ENCODE results near the gene NFATC2IP. TPM values are rescaled to one million over a fixed set of nuclear protein-coding genes. Genes with fewer than 3 reads are reported as not detected.

Gene NFATC2IP
- total and polyA plus RNA-seq, 2 of the 13 experiments (the other 11 are each of a cell fraction or from before 2014, with no cell fraction given) = 32.1 to 48.5 TPM

DNA sequence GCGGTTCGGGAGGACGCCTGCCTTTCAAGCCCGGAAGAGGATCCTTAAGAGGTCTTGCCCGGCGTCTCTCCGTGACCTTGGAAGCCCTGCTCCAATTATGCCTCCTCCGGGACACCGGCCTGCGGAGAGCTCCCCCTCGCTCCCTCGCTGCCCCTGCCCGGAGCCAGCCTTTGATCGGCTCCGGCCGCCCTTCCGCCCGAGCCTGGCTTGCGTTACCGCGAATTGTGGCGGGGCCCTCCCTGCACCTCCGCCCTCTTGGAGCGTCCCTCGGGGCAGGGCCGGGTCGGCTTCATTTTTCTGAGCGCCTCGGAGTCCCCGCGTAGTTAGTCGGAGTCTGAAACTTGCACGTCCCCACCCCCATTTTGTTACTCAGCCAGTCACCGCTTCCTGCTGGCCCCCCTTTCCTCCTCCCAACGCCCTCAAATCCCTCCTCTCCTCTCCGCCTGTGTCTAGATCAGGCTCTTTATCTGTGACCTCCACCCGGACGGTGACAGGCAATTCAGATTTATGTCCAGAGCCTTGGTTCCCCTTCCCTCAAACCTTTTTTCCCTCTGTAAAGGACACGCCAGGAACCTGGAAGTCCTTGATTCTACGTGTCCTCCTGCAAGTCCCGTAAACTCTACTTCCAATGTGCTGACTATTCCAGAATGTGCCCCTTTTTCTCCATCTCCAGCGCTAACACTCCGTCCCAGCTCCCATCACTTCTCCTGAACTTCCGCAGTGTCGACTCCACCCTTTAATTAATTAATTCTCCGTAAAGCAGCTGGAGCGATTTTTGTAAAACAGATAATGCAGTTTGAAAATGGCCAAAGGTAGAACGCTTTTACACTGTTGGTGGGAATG is 25.1 kb upstream of the NFATC2IP start:
- WGBS (ENCODE audit: low lambda C conversion rate) = 4% methylated on average over 29 of the region's 48 CpGs
- H3K4me2 ChIP-seq (ENCODE audit: low read depth, low read length) = peak overlapping the region; percentile 98
- H3K79me2 ChIP-seq (ENCODE audit: insufficient read depth, low read length) = no peaks in the 10 kb centered on the region
- H3K4me1 ChIP-seq (ENCODE audit: insufficient read depth, low read length) = peaks cover 72% of the 10 kb centered on the region
- H3K27me3 ChIP-seq (ENCODE audit: control insufficient read depth in 1 of 2, insufficient read depth in 2 of 2, low read length in 2 of 2) = no peaks in the 10 kb centered on the region
- intact Hi-C loops (cut with micrococcal nuclease; ENCODE audit: unreplicated experiment) (loop anchor here (5.0 kb wide), 2 partner anchors 38 to 78 kb away; partner anchors contain the start of gene TUFM), in situ Hi-C loops (cut with HindIII; ENCODE audit: extremely low pct_ligation_motif_present, low pct_unique_long_range_greater_than_20kb) (no loop called here)
- BruUV-seq (replicated peaks) = no TSS peak
- peak overlapping the region; percentile 82 for H3K9ac ChIP-seq (ENCODE audit: insufficient read depth, low read depth, low read length)
- POLR2A ChIA-PET = interaction anchor here (0.6 to 5.7 kb wide), 6 partner anchors 10 to 62 kb away, joined by 3 to 77 read pairs (median 5); partner anchors contain the start of genes NFATC2IP and SH2B1
- no peaks in the 10 kb centered on the region; the same call in 1 of the 2 replicates for H4K20me1 ChIP-seq (ENCODE audit: insufficient read depth, low read length)
- FAIRE-seq (peak; percentile 56), DNase-seq (ENCODE audit: low spot score) (peak; percentile 73), ATAC-seq (peak; percentile 76)
- CTCF ChIA-PET (ENCODE audit: low intra/inter-chr PET ratio, low total read pairs) = no interaction called here
- no peaks in the 10 kb centered on the region for H3K9me3 ChIP-seq (ENCODE audit: low read length)
- peak overlapping the region; percentile 84 to 99 (median 87) for H3K4me3 ChIP-seq (replicated peaks in 1 of 3; ENCODE audit: insufficient read depth in 1 of 3, low read depth in 2 of 3, low read length in 3 of 3)
- H2AFZ ChIP-seq (ENCODE audit: low read length) = no peak overlapping the region
- no peaks in the 10 kb centered on the region for H3K36me3 ChIP-seq (replicated peaks in 1 of 2; ENCODE audit: control insufficient read depth in 1 of 2, insufficient read depth in 2 of 2, low read length in 2 of 2)
- H3K27ac ChIP-seq (ENCODE audit: extremely low read length, insufficient read depth, low read length) = peak overlapping the region; percentile 89
- TF ChIP-seq, protein P1, sequence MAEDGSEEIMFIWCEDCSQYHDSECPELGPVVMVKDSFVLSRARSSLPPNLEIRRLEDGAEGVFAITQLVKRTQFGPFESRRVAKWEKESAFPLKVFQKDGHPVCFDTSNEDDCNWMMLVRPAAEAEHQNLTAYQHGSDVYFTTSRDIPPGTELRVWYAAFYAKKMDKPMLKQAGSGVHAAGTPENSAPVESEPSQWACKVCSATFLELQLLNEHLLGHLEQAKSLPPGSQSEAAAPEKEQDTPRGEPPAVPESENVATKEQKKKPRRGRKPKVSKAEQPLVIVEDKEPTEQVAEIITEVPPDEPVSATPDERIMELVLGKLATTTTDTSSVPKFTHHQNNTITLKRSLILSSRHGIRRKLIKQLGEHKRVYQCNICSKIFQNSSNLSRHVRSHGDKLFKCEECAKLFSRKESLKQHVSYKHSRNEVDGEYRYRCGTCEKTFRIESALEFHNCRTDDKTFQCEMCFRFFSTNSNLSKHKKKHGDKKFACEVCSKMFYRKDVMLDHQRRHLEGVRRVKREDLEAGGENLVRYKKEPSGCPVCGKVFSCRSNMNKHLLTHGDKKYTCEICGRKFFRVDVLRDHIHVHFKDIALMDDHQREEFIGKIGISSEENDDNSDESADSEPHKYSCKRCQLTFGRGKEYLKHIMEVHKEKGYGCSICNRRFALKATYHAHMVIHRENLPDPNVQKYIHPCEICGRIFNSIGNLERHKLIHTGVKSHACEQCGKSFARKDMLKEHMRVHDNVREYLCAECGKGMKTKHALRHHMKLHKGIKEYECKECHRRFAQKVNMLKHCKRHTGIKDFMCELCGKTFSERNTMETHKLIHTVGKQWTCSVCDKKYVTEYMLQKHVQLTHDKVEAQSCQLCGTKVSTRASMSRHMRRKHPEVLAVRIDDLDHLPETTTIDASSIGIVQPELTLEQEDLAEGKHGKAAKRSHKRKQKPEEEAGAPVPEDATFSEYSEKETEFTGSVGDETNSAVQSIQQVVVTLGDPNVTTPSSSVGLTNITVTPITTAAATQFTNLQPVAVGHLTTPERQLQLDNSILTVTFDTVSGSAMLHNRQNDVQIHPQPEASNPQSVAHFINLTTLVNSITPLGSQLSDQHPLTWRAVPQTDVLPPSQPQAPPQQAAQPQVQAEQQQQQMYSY (CRISPR knock-in tag; IDR thresholded peaks at IDR 0.05) = 0 out of 2 replicates have a peak, but pooled peaks have one; percentile 10
- TF ChIP-seq, protein P2, sequence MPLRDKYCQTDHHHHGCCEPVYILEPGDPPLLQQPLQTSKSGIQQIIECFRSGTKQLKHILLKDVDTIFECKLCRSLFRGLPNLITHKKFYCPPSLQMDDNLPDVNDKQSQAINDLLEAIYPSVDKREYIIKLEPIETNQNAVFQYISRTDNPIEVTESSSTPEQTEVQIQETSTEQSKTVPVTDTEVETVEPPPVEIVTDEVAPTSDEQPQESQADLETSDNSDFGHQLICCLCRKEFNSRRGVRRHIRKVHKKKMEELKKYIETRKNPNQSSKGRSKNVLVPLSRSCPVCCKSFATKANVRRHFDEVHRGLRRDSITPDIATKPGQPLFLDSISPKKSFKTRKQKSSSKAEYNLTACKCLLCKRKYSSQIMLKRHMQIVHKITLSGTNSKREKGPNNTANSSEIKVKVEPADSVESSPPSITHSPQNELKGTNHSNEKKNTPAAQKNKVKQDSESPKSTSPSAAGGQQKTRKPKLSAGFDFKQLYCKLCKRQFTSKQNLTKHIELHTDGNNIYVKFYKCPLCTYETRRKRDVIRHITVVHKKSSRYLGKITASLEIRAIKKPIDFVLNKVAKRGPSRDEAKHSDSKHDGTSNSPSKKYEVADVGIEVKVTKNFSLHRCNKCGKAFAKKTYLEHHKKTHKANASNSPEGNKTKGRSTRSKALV (CRISPR knock-in tag; IDR thresholded peaks at IDR 0.05) = peak; percentile 60; the same call in 1 of the 2 replicates
- TF ChIP-seq, protein P3, sequence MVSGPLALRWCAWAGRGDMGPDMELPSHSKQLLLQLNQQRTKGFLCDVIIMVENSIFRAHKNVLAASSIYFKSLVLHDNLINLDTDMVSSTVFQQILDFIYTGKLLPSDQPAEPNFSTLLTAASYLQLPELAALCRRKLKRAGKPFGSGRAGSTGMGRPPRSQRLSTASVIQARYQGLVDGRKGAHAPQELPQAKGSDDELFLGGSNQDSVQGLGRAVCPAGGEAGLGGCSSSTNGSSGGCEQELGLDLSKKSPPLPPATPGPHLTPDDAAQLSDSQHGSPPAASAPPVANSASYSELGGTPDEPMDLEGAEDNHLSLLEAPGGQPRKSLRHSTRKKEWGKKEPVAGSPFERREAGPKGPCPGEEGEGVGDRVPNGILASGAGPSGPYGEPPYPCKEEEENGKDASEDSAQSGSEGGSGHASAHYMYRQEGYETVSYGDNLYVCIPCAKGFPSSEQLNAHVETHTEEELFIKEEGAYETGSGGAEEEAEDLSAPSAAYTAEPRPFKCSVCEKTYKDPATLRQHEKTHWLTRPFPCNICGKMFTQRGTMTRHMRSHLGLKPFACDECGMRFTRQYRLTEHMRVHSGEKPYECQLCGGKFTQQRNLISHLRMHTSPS (CRISPR knock-in tag; IDR thresholded peaks at IDR 0.05; ENCODE audit: low read depth) = 0 out of 2 replicates have a peak, but pooled peaks have one; percentile 24
- TF ChIP-seq, protein P4, sequence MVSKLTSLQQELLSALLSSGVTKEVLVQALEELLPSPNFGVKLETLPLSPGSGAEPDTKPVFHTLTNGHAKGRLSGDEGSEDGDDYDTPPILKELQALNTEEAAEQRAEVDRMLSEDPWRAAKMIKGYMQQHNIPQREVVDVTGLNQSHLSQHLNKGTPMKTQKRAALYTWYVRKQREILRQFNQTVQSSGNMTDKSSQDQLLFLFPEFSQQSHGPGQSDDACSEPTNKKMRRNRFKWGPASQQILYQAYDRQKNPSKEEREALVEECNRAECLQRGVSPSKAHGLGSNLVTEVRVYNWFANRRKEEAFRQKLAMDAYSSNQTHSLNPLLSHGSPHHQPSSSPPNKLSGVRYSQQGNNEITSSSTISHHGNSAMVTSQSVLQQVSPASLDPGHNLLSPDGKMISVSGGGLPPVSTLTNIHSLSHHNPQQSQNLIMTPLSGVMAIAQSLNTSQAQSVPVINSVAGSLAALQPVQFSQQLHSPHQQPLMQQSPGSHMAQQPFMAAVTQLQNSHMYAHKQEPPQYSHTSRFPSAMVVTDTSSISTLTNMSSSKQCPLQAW (CRISPR knock-in tag; IDR thresholded peaks at IDR 0.05) = no peak
- TF ChIP-seq ASH2L (IDR thresholded peaks at IDR 0.05; ENCODE audit: insufficient read length, low read depth, low read length) (peak; percentile 85), ZNF7 (CRISPR knock-in tag; IDR thresholded peaks at IDR 0.05) (no peak), RARA (CRISPR knock-in tag; IDR thresholded peaks at IDR 0.05) (peak; percentile 28; the same call in 1 of the 2 replicates), SATB2 (CRISPR knock-in tag; IDR thresholded peaks at IDR 0.05) (no peak)

All from HepG2 (cell line).